Activated gamma-delta T cell treated with anti-CD3 and anti-CD28 coated beads, Interleukin-2, amount 50 U/mL, for 16 hours (primary cell): ENCODE data around the gene POLR3K.
A peak's percentile ranks its signal among the peaks of the same experiment; 100 is the strongest.
"Not testable (repeated sequence)": the region's sequence is repeated elsewhere in the genome, so short reads cannot be mapped to it uniquely, and the experiment has no call there.

ENCODE experiments used
- DNase-seq: peaks from one replicate; pipeline ENCODE4 v3.0.0-alpha.2; 2020; ENCODE audit warnings: low read depth

POLR3K gene

DNA sequence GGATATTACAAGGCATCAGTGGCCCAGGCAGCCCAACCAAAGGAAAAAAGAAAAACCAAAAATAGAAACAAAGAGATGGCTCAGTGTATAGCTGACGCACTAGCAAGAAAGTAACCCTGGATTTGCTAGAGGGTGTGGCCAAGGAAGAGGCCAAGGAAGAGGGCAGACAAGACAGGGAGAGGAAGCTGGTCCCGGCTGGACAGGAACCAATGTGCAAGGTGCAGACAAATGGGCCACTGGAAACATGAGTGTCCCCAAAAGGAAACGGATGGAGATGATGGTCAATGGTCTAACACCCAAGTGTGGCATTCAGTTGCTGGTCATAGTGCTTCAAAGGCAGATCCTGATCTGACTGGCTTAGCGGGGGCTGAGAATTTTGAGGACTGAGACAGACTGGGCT, 10.7 kb downstream of the POLR3K start:
- DNase-seq: no peak

DNA sequence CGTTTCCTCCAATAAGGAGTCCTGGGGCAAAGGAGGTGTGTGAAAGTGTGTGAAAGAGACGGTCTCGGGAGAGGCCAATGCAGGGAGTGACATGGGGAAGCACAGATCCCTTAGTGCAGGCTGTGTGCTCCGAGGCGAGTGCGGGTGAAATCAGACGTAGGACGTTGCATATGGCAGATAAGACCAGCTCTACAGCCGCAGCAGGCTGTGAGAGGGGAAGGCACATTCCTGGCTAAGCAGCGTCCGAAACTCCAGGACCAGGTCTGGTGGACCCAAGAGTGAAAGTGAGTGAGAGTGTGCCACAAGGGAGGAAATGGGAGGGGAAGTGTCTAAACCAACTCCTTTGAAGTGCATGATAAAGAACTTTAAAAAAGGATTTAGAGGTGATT, 11.3 kb downstream of the POLR3K start:
- no peak for DNase-seq

DNA sequence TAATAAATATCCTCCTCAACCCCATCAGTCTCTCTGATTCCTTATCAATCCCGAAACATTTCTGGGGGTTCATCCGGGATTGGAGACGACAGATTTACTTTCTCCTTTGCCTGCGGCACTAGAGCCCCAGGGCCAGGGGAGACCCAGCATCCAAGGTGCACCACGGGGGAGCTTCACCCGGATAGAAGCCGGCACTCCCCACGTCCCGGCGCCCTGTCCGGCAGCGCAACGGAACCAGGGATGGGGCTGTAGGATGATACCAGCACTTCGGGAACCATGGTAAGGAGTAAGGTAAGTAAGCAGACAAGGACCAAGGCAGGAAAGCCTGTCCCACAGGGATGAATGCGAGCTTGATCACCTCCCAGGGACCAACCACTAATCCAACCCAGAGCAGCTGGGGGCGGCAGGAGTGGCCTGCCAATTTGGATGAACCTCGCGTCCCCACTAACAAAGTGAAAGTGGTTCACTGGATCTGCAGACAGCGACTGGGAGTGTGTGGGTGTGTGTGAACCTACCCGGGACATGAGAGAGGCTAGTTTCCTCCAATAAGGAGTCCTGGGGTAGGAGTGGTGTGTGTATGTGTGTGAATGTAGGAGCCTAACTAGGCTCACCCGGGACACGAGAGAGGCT, 11.9 kb downstream of the POLR3K start:
- DNase-seq: no peak

GRCh38 chr16:38941-39892, 14.2 kb downstream of the POLR3K start:
- DNase-seq: peak; percentile 34

- not testable (repeated sequence) for DNase-seq
These were observed 15.2 kb downstream of the POLR3K start for GRCh38 chr16:38206-38605.

DNA sequence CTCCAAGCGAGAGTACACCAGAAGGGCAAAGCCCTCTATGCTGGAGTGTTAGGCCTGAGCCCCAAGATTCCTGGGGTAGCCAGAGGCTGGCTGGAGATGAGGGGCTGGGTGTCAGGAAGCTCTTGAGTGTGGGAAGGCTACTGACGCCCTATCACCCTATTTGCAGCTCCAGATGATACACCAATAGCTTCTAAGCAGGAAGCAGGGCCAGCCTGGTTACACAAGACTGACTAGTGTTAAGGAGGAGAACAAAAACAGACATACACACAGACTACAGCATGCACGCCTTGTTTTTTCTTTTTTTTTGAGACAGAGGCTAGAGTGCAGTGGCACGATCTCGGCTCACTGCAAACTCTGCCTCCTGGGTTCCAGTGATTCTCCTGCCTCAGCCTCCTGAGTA, 15.9 kb downstream of the POLR3K start:
- no peak for DNase-seq

- DNase-seq: no peak
These were observed 16.9 kb downstream of the POLR3K start for GRCh38 chr16:36336-36984.

DNA sequence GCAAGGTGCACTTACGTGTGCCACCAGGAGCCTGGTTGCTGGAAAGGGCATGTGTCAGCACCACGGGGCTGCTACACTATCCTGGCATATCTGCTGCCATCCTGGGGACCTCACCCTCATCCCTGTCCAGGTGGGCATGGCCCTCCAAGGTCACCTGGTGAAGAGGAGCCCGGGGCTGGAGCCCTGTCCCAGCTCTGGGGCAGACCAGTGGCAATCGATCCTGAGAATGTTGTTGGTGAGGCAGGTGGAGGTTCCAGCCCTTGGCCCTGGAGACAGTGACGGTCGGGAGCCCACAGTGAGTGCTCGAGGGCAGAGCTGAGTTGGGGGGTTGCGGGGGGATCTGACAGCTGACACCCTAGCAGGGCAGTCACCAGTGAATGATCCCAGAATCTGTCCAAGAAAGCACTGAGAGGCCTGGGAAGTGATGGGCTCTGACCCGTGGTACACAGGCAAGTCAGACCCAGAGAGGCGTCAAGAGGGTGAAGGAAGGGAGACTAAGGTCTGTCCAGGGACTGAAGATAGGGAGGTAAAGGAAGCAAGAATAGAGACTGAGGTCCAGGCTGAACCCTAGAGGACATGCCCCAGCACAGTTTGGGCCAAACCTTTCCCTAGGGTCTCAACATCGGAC, 17.6 kb downstream of the POLR3K start:
- no peak for DNase-seq

DNA sequence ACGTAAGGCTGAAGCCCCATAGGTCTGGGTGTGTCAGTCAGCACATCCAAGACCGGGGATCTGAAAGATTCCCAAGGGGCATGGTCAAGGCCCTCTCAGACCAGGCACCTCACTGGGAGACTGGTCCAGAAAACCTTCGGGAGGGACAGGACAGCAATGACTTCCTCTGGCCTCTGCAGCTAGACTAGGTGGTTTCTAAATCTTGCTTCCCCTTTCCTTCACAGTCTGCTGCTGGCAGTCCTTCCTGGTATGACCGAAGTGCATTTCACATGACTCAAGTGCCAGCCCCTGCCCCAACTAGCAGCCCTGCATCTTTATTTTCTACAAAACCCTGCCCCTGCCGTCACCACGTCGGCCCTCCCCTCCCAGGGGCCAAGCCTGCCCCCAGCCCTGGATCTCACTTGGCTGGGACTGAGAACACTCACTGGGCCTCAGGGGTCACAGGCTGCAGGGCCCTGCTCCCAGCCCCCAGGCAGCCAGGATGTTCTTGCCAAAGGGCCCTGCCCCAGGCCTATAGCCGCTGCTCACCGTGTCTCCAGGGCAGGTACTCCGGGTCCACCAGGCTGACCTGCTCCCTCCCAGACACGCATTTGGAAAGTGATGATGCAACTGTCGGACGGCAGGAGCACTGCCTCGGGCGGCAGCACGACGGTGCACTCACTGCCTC, 18.3 kb downstream of the POLR3K start:
- no peak for DNase-seq

DNA sequence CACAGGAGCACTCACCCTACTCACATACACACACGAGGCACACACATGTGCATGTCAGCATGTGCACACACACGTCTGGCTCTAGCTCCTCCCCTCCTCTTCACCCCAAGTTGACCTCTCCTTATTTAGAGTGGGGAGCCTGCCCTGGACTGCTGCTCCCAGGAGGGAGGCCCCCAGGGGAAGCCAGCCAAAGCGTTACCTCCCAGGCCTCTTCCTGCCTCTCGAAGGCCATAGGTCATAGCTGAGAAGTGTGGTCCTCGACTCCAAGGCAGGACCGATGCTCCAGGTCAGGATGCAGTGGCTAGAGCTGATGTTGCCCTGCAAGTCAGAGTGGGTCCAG, 18.8 kb downstream of the POLR3K start:
- DNase-seq: no peak

GRCh38 chr16:33877-34647, 19.3 kb downstream of the POLR3K start:
- DNase-seq: no peak

DNA sequence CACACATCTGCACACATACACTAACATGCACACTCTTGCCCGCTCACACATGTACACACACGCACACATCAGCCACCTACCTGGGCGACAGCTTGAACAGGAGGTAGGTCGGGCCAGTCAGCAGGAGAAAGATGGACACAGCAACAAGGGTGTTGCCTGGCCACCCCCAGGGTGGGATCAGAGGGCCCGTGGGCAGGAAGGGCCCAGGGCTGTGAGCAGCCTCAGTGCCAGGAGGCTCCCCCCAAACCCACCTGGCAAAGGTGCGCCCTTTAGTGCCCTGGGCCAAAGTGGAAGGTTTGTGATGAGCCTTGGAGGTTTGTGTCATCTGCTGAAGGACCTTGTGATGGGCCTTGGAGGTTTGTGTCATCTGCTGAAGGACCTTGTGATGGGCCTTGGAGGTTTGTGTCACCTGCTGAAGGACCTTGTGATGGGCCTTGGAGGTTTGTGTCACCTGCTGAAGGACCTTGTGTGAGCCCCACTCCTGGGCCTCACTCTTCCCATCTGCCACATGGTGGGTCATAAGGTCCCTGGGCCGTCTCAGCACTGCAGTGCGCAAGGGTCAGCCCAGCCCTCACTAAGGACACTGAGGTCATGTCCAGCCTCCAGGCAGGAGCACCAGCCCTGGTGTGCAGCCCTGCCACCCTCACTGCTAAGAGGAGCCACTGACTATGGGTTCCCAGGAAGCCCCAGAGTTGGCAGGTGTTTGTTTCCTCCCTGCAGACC, 20.1 kb downstream of the POLR3K start:
- not testable (repeated sequence) for DNase-seq

GRCh38 chr16:30627-31026, 22.8 kb downstream of the POLR3K start:
- not testable (repeated sequence) for DNase-seq

- DNase-seq: not testable (repeated sequence)
These were observed 27.5 kb downstream of the POLR3K start for GRCh38 chr16:25926-26348.

- not testable (repeated sequence) for DNase-seq
These were observed 29.3 kb downstream of the POLR3K start for GRCh38 chr16:24151-24550.

- DNase-seq: not testable (repeated sequence)
These were observed 32.5 kb downstream of the POLR3K start for GRCh38 chr16:20886-21285.

DNA sequence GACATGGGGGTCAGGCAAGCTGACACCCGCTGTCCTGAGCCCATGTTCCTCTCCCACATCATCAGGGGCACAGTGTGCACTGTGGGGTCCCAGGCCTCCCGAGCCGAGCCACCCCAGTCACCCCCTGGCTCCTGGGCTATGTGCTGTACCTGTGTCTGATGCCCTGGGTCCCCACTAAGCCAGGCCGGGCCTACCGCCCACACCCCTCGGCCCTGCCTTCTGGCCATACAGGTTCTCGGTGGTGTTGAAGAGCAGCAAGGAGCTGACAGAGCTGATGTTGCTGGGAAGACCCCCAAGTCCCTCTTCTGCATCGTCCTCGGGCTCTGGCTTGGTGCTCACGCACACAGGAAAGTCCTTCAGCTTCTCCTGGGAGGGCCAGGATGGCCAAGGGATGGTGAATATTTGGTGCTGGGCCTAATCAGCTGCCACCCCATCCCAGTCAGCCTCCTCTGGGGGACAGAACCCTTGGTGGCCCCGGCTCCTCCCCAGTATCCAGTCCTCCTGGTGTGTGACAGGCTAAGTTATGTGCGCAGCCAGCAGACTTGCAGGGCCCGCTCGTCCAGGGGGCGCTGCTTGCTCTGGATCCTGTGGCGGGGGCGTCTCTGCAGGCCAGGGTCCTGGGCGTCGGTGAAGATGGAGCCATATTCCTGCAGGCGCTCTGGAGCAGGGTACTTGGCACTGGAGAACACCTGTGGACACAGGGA, 36.2 kb downstream of the POLR3K start:
- DNase-seq: not testable (repeated sequence)

GRCh38 chr16:10772-11171, 42.6 kb downstream of the POLR3K start:
- DNase-seq: peak; percentile 72

GRCh38 chr16:9903-10665, 43.3 kb downstream of the POLR3K start:
- no peak for DNase-seq
